Astrocyte (in vitro differentiated cells and primary cell): Measurements from ENCODE around the gene SLC5A1. TPM values are rescaled to one million over a fixed set of nuclear protein-coding genes. Genes with fewer than 3 reads are reported as not detected.

Experiments
- DNase-seq: peaks from one replicate; pipeline ENCODE4 v3.0.0-alpha.2; 2010; ENCODE audit warnings: low read depth
- FAIRE-seq: peaks from 2 replicates; lab custom pipeline; 2011; peaks lifted over from hg19 to GRCh38; lab: Jason Lieb, UNC
- H2AFZ ChIP-seq: 2 replicates; pipeline ENCODE4 v1.6.0; 2012; ENCODE audit warnings: low read depth, low read length, inconsistent platforms
- H3K27ac ChIP-seq: 2 replicates; pipeline ENCODE4 v1.5.1; 2011; ENCODE audit warnings: low read depth, low read length, inconsistent platforms
- H3K27me3 ChIP-seq: 2 replicates; pipeline ENCODE4 v1.6.0; 2011; ENCODE audit warnings: low read length, inconsistent platforms; ENCODE audit not compliant: insufficient read depth
- H3K36me3 ChIP-seq: 2 replicates; pipeline ENCODE4 v1.5.1; 2011; ENCODE audit warnings: low read length, inconsistent platforms; ENCODE audit not compliant: insufficient read depth
- H3K4me1 ChIP-seq: 2 replicates; pipeline ENCODE4 v1.5.1; 2011; ENCODE audit warnings: low read length, inconsistent platforms; ENCODE audit not compliant: insufficient read depth
- H3K4me2 ChIP-seq: 2 replicates; pipeline ENCODE4 v1.6.0; 2012; ENCODE audit warnings: low read length, inconsistent platforms
- H3K4me3 ChIP-seq: 2 replicates; pipeline ENCODE4 v1.5.1; 2011; ENCODE audit warnings: low read depth, mild to moderate bottlenecking, low read length, inconsistent platforms; ENCODE audit not compliant: insufficient read depth
- H3K79me2 ChIP-seq: 2 replicates; pipeline ENCODE4 v1.6.0; 2012; ENCODE audit warnings: mild to moderate bottlenecking, low read length, inconsistent platforms; ENCODE audit not compliant: insufficient read depth
- H3K9ac ChIP-seq: 2 replicates; pipeline ENCODE4 v1.6.0; 2012; ENCODE audit warnings: mild to moderate bottlenecking, low read length, inconsistent platforms
- H3K9me3 ChIP-seq: 2 replicates; pipeline ENCODE4 v1.5.1; 2012; ENCODE audit warnings: low read depth, mild to moderate bottlenecking, low read length, inconsistent platforms; ENCODE audit not compliant: insufficient read depth
- H4K20me1 ChIP-seq: 2 replicates; pipeline ENCODE4 v1.6.0; 2012; ENCODE audit warnings: low read length, inconsistent platforms; ENCODE audit not compliant: insufficient read depth
- H3K27ac Mint-ChIP-seq: one replicate; pipeline ENCODE4 v1.8.0; 2021; ENCODE audit warnings: mild to moderate bottlenecking, mixed read lengths; ENCODE audit not compliant: unreplicated experiment
- H3K27me3 Mint-ChIP-seq: one replicate; pipeline ENCODE4 v1.8.0; 2021; ENCODE audit warnings: low read depth, mixed read lengths; ENCODE audit not compliant: unreplicated experiment
- H3K36me3 Mint-ChIP-seq: one replicate; pipeline ENCODE4 v1.8.0; 2021; ENCODE audit warnings: low read depth, mixed read lengths; ENCODE audit not compliant: unreplicated experiment
- H3K4me1 Mint-ChIP-seq: one replicate; pipeline ENCODE4 v1.8.0; 2021; ENCODE audit warnings: low read depth, mixed read lengths; ENCODE audit not compliant: unreplicated experiment
- H3K4me3 Mint-ChIP-seq: one replicate; pipeline ENCODE4 v1.8.0; 2021; ENCODE audit warnings: mild to moderate bottlenecking, moderate library complexity, mixed read lengths; ENCODE audit not compliant: unreplicated experiment
- H3K9me3 Mint-ChIP-seq: one replicate; pipeline ENCODE4 v1.8.0; 2021; ENCODE audit warnings: mild to moderate bottlenecking, mixed read lengths; ENCODE audit not compliant: unreplicated experiment
- CTCF ChIP-seq: IDR thresholded peaks from 2 replicates; pipeline ENCODE4 v1.5.1; 2011; ENCODE audit warnings: low read depth, mild to moderate bottlenecking, inconsistent platforms, low read length, moderate library complexity; ENCODE audit not compliant: insufficient read depth
- EZH2 ChIP-seq: IDR thresholded peaks from 2 replicates; pipeline ENCODE4 v1.6.1; 2012; ENCODE audit warnings: mild to moderate bottlenecking, low read length, inconsistent platforms; ENCODE audit not compliant: insufficient read depth
- total RNA-seq: library from RNA; stranded (reverse); gene quantifications from 2 replicates; pipeline ENCODE4 v1.2.1, GENCODE V29; 2021

Gene SLC5A1
- total RNA-seq, 1 donor from 2014 or later = not detected

- no peaks in the 10 kb centered on the region for H3K9me3 Mint-ChIP-seq
- no peak overlapping the region for H3K9ac ChIP-seq
- H3K9me3 ChIP-seq = no peaks in the 10 kb centered on the region
- H2AFZ ChIP-seq = no peak overlapping the region
- H3K27me3 Mint-ChIP-seq = no peaks in the 10 kb centered on the region
- no peaks in the 10 kb centered on the region for H3K36me3 ChIP-seq
- no peak overlapping the region for H3K4me3 ChIP-seq
- peaks cover 12% of the 10 kb centered on the region for H3K4me1 Mint-ChIP-seq
- peaks cover 4% of the 10 kb centered on the region for H3K27me3 ChIP-seq
- no peaks in the 10 kb centered on the region for H3K79me2 ChIP-seq
- H3K36me3 Mint-ChIP-seq = no peaks in the 10 kb centered on the region
- TF ChIP-seq EZH2 = no peak
- TF ChIP-seq CTCF = no peak
- no peak overlapping the region for H3K27ac ChIP-seq
- no peaks in the 10 kb centered on the region for H4K20me1 ChIP-seq
- peaks cover 2% of the 10 kb centered on the region for H3K4me1 ChIP-seq
- H3K4me2 ChIP-seq = no peak overlapping the region
- DNase-seq = no peak
- H3K27ac Mint-ChIP-seq = no peak overlapping the region
- no peak overlapping the region for H3K4me3 Mint-ChIP-seq
- FAIRE-seq = no peak
These were observed 19.7 kb upstream of the SLC5A1 start for GRCh38 chr22:32023251-32023827.

GRCh38 chr22:32024796-32025195 lies 18.3 kb upstream of the SLC5A1 start:
- no peak overlapping the region for H2AFZ ChIP-seq
- H3K4me2 ChIP-seq = no peak overlapping the region
- no peak overlapping the region for H3K4me3 ChIP-seq
- TF ChIP-seq EZH2 = no peak
- no peak for TF ChIP-seq CTCF
- FAIRE-seq = no peak
- no peak overlapping the region for H3K9ac ChIP-seq
- H3K79me2 ChIP-seq = no peaks in the 10 kb centered on the region
- Mint-ChIP-seq H3K27ac (no peak overlapping the region), H3K36me3 (no peaks in the 10 kb centered on the region), H3K9me3 (no peaks in the 10 kb centered on the region), H3K4me3 (no peak overlapping the region), H3K27me3 (peaks cover 4% of the 10 kb centered on the region), H3K4me1 (peaks cover 11% of the 10 kb centered on the region)
- no peaks in the 10 kb centered on the region for H3K4me1 ChIP-seq
- peaks cover 10% of the 10 kb centered on the region for H3K27me3 ChIP-seq
- no peaks in the 10 kb centered on the region for H4K20me1 ChIP-seq
- no peaks in the 10 kb centered on the region for H3K9me3 ChIP-seq
- DNase-seq = peak; percentile 23
- no peak overlapping the region for H3K27ac ChIP-seq
- no peaks in the 10 kb centered on the region for H3K36me3 ChIP-seq

GRCh38 chr22:32030518-32031247 lies 12.4 kb upstream of the SLC5A1 start:
- Histone ChIP-seq H3K4me1 (no peaks in the 10 kb centered on the region), H3K4me2 (no peak overlapping the region), H3K27ac (no peak overlapping the region), H3K27me3 (peaks cover 12% of the 10 kb centered on the region), H3K9me3 (no peaks in the 10 kb centered on the region), H3K9ac (no peak overlapping the region), H2AFZ (no peak overlapping the region), H3K4me3 (no peak overlapping the region), H4K20me1 (no peaks in the 10 kb centered on the region), H3K36me3 (no peaks in the 10 kb centered on the region), H3K79me2 (no peaks in the 10 kb centered on the region)
- no peak for TF ChIP-seq CTCF
- TF ChIP-seq EZH2 = no peak
- H3K27ac Mint-ChIP-seq = no peak overlapping the region
- no peaks in the 10 kb centered on the region for H3K36me3 Mint-ChIP-seq
- no peaks in the 10 kb centered on the region for H3K4me1 Mint-ChIP-seq
- no peak for FAIRE-seq
- no peaks in the 10 kb centered on the region for H3K9me3 Mint-ChIP-seq
- no peak overlapping the region for H3K4me3 Mint-ChIP-seq
- H3K27me3 Mint-ChIP-seq = peaks cover 20% of the 10 kb centered on the region
- no peak for DNase-seq
